Liver (tissue), 9 donors: Measurements from ENCODE around the gene HDGFL3. TPM values are rescaled to one million over a fixed set of nuclear protein-coding genes. Genes with fewer than 3 reads are reported as not detected.

Experiments used
- DNase-seq: peaks from one replicate; pipeline ENCODE4 v3.0.0-alpha.2; 2017; ENCODE audit warnings: low spot score
- H3K27ac ChIP-seq, 2 donors: one replicate each; pipeline ENCODE4 v1.7.0; 2013; ENCODE audit warnings: inconsistent platforms in 2 of 2, low read length in 2 of 2, control low read depth in 1 of 2, low read depth in 1 of 2, mild to moderate bottlenecking in 1 of 2
- H3K27me3 ChIP-seq, 4 donors: one replicate each; pipeline versions ENCODE4 v1.6.1 to v1.7.0; 2013; ENCODE audit warnings: low read length in 3 of 4, inconsistent platforms in 1 of 4, mild to moderate bottlenecking in 1 of 4, moderate library complexity in 1 of 4; ENCODE audit not compliant: control insufficient read depth in 4 of 4, insufficient read depth in 4 of 4
- H3K36me3 ChIP-seq, 4 donors: one replicate each; pipeline versions ENCODE4 v1.6.1 to v1.7.0; 2013; ENCODE audit warnings: low read length in 3 of 4, mild to moderate bottlenecking in 3 of 4, low read depth in 1 of 4, moderate library complexity in 1 of 4; ENCODE audit not compliant: control insufficient read depth in 4 of 4, insufficient read depth in 3 of 4
- H3K4me1 ChIP-seq, 4 donors: one replicate each; pipeline versions ENCODE4 v1.6.1 to v1.7.0; 2013; ENCODE audit warnings: low read length in 3 of 4, mild to moderate bottlenecking in 3 of 4, moderate library complexity in 1 of 4; ENCODE audit not compliant: control insufficient read depth in 4 of 4, insufficient read depth in 4 of 4
- H3K4me3 ChIP-seq, 3 donors: one replicate each; pipeline versions ENCODE4 v1.6.1 to v1.7.0; 2013; ENCODE audit warnings: low read length in 3 of 3, control low read depth in 1 of 3, low read depth in 1 of 3, mild to moderate bottlenecking in 1 of 3
- H3K9ac ChIP-seq, 2 donors: one replicate each; pipeline ENCODE4 v1.7.0; 2013; ENCODE audit warnings: low read length in 2 of 2, mild to moderate bottlenecking in 2 of 2, moderate library complexity in 2 of 2, control low read depth in 1 of 2, low read depth in 1 of 2
- H3K9me3 ChIP-seq, 4 donors: one replicate each; pipeline versions ENCODE4 v1.6.1 to v1.7.0; 2013; ENCODE audit warnings: low read length in 3 of 4; ENCODE audit not compliant: control insufficient read depth in 4 of 4
- ATF3 ChIP-seq: IDR thresholded peaks from 2 replicates; pipeline ENCODE4 v1.6.1; 2016; ENCODE audit warnings: antibody characterized with exemption
- EGR1 ChIP-seq, 2 donors: IDR thresholded peaks; 2 replicates each; pipeline ENCODE4 v1.6.1; 2016 to 2018; ENCODE audit warnings: antibody characterized with exemption in 2 of 2, low read depth in 2 of 2
- FOXA1 ChIP-seq: IDR thresholded peaks from 2 replicates; pipeline ENCODE4 v1.6.1; 2016; ENCODE audit warnings: antibody characterized with exemption
- FOXA2 ChIP-seq: IDR thresholded peaks from 2 replicates; pipeline ENCODE4 v1.6.1; 2016; ENCODE audit warnings: antibody characterized with exemption
- GABPA ChIP-seq, 2 donors: IDR thresholded peaks in 1 of 2; conservative IDR thresholded peaks in 1 of 2; 2 replicates each; pipeline ENCODE4 v1.6.1; 2016; ENCODE audit warnings: antibody characterized with exemption in 2 of 2, mild to moderate bottlenecking in 1 of 2, moderate library complexity in 1 of 2
- HNF4A ChIP-seq, 2 donors: conservative IDR thresholded peaks; 2 replicates each; pipeline ENCODE4 v1.6.1; 2016; ENCODE audit warnings: antibody characterized with exemption in 2 of 2, mild to moderate bottlenecking in 2 of 2
- HNF4G ChIP-seq: IDR thresholded peaks from 2 replicates; pipeline ENCODE4 v1.6.1; 2016; ENCODE audit warnings: antibody characterized with exemption
- JUND ChIP-seq, 2 donors: IDR thresholded peaks; 2 replicates each; pipeline ENCODE4 v1.6.1; 2016; ENCODE audit warnings: antibody characterized with exemption in 2 of 2
- NR2F2 ChIP-seq: IDR thresholded peaks from 2 replicates; pipeline ENCODE4 v1.6.1; 2016; ENCODE audit warnings: antibody characterized with exemption
- RAD21 ChIP-seq, 2 donors: IDR thresholded peaks; 2 replicates each; pipeline ENCODE4 v1.6.1; 2016; ENCODE audit warnings: antibody characterized with exemption in 2 of 2, mild to moderate bottlenecking in 2 of 2
- REST ChIP-seq: IDR thresholded peaks from 2 replicates; pipeline ENCODE4 v1.6.1; 2016; ENCODE audit warnings: antibody characterized with exemption, mild to moderate bottlenecking
- RXRA ChIP-seq, 2 donors: IDR thresholded peaks; 2 replicates each; pipeline ENCODE4 v1.6.1; 2017 to 2018; ENCODE audit warnings: antibody characterized with exemption in 2 of 2, mild to moderate bottlenecking in 1 of 2
- SP1 ChIP-seq: IDR thresholded peaks from 2 replicates; pipeline ENCODE4 v1.6.1; 2018; ENCODE audit warnings: antibody characterized with exemption, mild to moderate bottlenecking
- TAF1 ChIP-seq: conservative IDR thresholded peaks from 2 replicates; pipeline ENCODE4 v1.6.1; 2016; ENCODE audit warnings: antibody characterized with exemption, mild to moderate bottlenecking
- YY1 ChIP-seq: IDR thresholded peaks from 2 replicates; pipeline ENCODE4 v1.6.1; 2016; ENCODE audit warnings: antibody characterized with exemption, mild to moderate bottlenecking
- ZBTB33 ChIP-seq: IDR thresholded peaks from 2 replicates; pipeline ENCODE4 v1.6.1; 2016; ENCODE audit warnings: antibody characterized with exemption
- WGBS: extraction: QIAGEN DNeasy Blood & Tissue Kit; methylation state at CpG from one replicate; pipeline ENCODE4 v1.1.7; 2013; 5-methylcytosine and 5-hydroxymethylcytosine counted together
- polyA plus RNA-seq, 2 donors: library from polyadenylated mRNA; stranded (reverse) in 1 of 2; unstranded in 1 of 2; fragments of 200-250 nt in 1 of 2; fragments of >200 nt in 1 of 2; fragmentation: Nextera tagmentation in 1 of 2; extraction: Ambion mirVana in 1 of 2; gene quantifications; one replicate each; pipeline versions ENCODE4 v1.2.1 to v1.2.3, GENCODE V29; 2013 to 2015
- total RNA-seq, 2 donors: library from RNA; depleted of rRNA; stranded (reverse); fragments of >200 nt; gene quantifications; one replicate each; pipeline ENCODE4 v1.2.3, GENCODE V29; 2014
- TF ChIP-seq, protein P1 (sequence below): IDR thresholded peaks from 2 replicates; pipeline ENCODE4 v1.6.1; 2016; ENCODE audit warnings: antibody characterized with exemption
- TF ChIP-seq, protein P2 (sequence below): fragments of 150-350 bp; IDR thresholded peaks from 2 replicates; pipeline ENCODE4 v1.5.1; 2017; ENCODE audit warnings: improper control_type of control experiment, low read depth, low read length; ENCODE audit not compliant: missing input control
- donor health status: healthy.
- donor health status: healthy.
- donor health status: healthy.
- donor health status: healthy.
- donor health status: healthy.

Gene HDGFL3
- total and polyA plus RNA-seq, 4 donors, result 0.44 to 3.5 (median 1.0) TPM

DNA sequence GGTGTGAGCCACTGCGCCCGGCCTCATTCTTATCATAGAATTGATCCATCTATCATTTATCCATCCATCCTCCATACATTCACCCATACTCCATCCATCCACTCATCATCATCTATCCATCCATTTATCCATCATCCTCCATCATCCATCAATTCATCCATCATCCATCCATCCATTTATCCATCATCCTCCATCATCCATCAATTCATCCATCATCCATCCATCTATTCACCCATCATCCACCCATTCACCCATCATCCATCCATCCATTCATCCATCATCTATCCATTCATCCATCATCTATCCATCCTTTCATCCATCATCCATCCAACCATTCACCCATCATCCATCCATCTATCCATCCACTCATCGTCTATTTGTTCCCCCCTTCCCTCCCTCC lies 96.5 kb downstream of the HDGFL3 start:
- DNase-seq, result no peak
- WGBS, result 93% methylated on average over 3 of the region's 3 CpGs
- Histone ChIP-seq H3K27ac (no peak overlapping the region), H3K4me3 (no peak overlapping the region), H3K9ac (no peak overlapping the region), H3K4me1 (peaks cover 3 to 21% (median 5%) of the 10 kb centered on the region in 4 donors), H3K9me3 (no peaks in the 10 kb centered on the region), H3K36me3 (no peaks in the 10 kb centered on the region), H3K27me3 (peaks cover 0 to 4% (median 3%) of the 10 kb centered on the region in 4 donors)
- TF ChIP-seq SP1 (no peak), NR2F2 (no peak), FOXA1 (no peak), ATF3 (no peak), JUND (IDR thresholded peaks at IDR 0.05) (no peak), TAF1 (no peak), ZBTB33 (no peak), FOXA2 (no peak), RXRA (IDR thresholded peaks at IDR 0.05) (no peak), RAD21 (IDR thresholded peaks at IDR 0.05) (no peak), GABPA (IDR thresholded peaks at IDR 0.05 in 1 of 2, conservative IDR thresholded peaks at IDR 0.05 in 1 of 2) (no peak), YY1 (no peak), HNF4G (no peak), REST (no peak), HNF4A (conservative IDR thresholded peaks at IDR 0.05) (no peak), EGR1 (IDR thresholded peaks at IDR 0.05; ENCODE audit: low read depth in 2 of 2) (no peak)
- TF ChIP-seq, protein P1, sequence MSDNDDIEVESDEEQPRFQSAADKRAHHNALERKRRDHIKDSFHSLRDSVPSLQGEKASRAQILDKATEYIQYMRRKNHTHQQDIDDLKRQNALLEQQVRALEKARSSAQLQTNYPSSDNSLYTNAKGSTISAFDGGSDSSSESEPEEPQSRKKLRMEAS, result no peak
- TF ChIP-seq, protein P2, sequence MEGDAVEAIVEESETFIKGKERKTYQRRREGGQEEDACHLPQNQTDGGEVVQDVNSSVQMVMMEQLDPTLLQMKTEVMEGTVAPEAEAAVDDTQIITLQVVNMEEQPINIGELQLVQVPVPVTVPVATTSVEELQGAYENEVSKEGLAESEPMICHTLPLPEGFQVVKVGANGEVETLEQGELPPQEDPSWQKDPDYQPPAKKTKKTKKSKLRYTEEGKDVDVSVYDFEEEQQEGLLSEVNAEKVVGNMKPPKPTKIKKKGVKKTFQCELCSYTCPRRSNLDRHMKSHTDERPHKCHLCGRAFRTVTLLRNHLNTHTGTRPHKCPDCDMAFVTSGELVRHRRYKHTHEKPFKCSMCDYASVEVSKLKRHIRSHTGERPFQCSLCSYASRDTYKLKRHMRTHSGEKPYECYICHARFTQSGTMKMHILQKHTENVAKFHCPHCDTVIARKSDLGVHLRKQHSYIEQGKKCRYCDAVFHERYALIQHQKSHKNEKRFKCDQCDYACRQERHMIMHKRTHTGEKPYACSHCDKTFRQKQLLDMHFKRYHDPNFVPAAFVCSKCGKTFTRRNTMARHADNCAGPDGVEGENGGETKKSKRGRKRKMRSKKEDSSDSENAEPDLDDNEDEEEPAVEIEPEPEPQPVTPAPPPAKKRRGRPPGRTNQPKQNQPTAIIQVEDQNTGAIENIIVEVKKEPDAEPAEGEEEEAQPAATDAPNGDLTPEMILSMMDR, result no peak
